HG02623 (cell line): ENCODE data around the gene LARP4B.

Experiments
- ATAC-seq: cut with Tn5 transposase; IDR thresholded peaks from one replicate; pipeline ENCODE4 v1.9.1; 2021; ENCODE audit warnings: moderate library complexity; ENCODE audit not compliant: unreplicated experiment

LARP4B gene

DNA sequence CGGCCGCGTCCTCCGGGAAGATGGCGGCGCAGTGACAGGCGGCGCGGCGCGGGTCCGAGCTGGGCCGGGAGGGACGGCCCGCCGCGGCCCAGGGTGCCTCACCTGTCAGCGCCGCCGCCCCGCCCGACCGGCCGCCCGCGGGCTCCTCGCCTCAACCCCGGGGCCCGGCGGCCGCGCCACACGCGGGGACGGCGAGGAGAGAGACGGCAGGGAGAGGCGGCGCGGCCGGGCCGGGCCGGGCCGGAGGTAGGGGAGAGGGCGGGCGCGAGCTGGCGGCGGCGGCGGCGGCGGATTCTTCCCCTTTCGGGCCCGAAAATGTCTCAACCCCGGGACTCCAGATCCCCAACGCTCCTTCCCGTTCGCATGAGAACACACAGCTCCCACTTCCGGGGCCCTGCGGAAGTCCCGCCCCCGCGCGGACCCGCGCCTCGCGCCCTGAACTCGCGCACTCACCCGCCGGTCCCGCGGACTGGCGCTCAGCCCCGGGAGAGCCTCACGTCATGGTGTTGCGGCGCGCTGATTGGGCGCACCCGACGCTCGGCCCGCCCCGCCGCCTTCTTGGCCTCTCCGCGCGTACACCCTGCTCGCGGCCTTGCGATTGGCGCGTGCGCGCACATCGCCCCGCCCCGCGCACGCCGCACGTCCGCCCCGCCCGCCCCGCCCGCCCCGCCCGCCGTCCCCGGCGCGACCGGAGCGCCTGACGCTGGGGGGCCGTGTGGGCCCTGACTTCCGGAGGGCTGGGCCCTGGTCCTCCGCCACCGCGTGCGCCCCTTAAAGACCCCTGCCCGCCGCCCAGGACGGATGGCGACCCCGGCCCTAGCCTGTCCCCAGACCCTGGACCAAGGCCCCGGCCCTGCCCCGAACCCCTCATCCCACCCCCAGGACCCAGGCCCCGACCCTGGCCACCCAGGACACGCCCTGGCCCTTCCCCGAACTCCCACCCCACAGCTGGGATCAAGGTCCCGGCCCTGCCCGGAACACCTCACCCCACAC, at the start of gene LARP4B:
TSS of gene LARP4B (minus strand) at position 380 of the 993 bp plus-strand sequence. CDS start 45,984 bp downstream, outside the sequence.
- ATAC-seq, result peak; percentile 89

- ATAC-seq, result no peak
Observed at GRCh38 chr10:980468-981093, 49.1 kb upstream of the LARP4B start.

DNA sequence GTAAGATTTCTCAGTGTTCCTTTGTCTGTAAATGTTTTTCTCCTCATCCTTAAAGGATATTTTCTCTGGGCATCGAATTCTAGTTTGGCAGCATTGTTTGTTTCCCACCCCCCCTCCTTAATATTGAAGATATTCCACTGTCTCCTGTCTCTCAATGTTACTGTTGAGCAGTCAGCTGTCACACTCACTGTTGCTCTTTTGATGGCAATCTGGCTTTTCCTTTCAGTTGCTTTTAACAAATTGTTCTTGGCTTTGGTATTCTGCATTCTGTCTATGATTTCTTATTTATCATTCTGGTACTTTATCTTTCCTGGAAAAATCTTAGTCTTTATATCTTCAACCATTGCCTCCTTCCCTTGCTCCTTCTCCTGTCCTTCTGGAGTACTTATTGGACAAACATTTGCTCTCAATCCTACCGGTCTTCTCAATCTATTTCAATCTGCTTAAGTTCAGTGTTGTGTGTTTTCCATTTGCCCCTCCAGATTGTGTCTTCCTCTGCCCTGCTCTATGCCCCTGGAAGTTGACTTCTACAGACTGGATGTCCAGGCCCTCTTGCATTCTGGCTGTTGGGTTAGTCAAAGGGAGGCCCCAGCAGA, 47.4 kb upstream of the LARP4B start:
- ATAC-seq, result no peak

DNA sequence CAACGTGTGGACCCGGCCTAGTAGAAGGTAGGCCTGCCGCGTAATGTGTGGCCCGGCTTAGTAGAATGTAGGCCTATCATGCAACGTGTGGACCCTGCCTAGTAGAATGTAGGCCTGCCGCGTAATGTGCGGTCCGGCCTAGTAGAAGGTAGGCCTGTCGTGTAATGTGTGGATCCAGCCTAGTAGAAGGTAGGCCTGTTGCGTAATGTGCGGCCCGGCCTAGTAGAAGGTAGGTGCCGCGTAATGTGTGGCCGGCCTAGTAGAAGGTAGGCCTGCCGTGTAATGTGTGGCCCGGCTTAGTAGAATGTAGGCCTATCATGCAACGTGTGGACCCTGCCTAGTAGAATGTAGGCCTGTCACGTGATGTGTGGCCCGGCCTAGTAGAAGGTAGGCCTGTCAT, 44.8 kb upstream of the LARP4B start:
- no peak for ATAC-seq

DNA sequence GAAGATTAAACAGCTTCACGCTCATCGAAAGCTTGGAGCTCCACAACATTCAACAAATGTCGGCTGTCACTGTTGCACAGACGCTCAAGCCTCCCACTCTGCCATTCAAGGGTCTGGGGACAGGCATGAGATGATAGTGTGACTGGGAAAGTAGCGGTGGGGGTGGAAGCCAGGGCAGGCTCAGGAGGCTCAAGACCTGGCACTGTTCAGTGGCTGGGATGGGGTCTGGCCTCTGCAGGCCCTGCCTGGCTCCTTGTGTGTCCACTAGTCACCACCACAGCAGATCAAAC, 43.2 kb upstream of the LARP4B start:
- no peak for ATAC-seq

- no peak for ATAC-seq
Observed at GRCh38 chr10:974038-974784, 42.7 kb upstream of the LARP4B start.

- no peak for ATAC-seq
Observed at GRCh38 chr10:972763-973162, 41.3 kb upstream of the LARP4B start.

DNA sequence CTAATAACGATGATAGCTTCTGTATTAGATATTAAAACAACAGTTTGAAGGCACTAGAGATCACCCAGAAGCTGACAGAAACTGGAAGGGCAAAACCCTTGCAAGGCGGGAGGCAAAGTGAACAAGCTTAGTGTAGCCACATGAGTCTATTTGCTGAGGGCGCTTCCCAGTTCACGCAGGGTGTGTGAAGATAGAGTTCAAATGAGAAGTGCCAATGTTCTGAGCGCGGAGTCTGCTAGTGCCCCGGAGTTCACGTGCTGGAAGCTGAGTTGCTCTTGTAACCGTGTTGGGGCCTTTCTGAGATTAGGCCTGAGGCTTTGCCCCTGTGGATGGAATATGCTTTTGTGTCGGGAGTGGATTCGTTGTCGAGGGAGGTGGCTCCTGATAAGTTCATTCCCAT, 40.1 kb upstream of the LARP4B start:
- ATAC-seq, result no peak

DNA sequence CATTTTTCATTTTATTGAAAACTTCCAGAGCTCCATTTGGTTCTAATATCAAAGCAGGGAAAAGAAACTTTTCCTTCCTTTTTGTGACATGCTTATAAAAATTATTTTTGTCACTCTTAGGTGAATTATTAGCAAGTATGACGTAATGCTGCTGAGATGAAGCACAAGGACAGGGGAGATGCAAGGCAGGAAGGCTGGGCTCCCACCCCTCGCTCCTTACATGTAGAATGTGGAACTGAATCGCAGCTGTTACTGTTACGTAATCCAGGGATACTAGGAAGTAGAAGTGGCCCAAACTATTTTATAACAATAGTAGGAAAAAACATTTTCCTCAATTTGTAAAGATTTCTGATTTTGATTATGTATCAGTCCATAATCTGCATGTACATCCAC, 39.6 kb upstream of the LARP4B start:
- no peak for ATAC-seq

DNA sequence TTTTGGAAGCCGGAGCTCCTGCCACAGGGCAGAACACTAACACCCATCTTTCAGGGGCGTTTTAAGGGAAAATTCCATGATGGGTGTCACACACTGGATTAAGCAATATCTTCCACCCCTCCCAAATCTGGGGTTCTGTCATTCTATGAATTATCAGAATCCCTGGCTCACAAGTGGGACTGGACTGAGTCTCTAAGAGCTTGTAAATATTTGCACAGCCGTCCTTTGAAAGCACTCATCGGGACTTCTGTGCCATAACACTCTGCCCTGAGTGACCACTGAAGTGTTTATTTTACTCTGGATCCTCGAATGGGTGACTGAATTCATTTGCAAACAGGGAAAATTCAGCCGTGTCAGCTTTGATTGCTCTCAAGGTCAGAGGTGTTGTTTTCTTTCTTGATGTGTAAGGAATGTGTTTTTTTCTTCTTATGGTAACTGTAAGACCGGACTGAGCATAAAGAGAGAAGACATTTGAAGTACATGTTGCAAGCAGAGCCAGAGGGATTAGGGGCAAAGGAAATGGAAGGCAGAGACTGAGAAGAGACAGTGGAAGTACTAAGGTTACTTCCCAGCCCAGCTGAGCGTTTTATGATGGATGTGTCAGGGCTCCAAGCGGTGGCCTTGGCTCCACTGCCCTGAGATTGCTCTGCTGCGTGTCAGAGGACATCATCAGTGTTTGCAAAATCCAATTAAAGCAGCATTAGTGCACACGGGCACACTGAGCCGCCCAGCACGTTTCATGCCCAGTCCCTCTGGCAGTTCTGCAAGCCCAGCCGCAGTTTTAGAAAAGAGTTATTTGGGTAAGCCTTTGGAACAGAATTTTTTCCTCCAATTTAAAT, 39.0 kb upstream of the LARP4B start:
- ATAC-seq, result no peak

- ATAC-seq, result no peak
Observed at GRCh38 chr10:969473-970150, 38.1 kb upstream of the LARP4B start.

- no peak for ATAC-seq
Observed at GRCh38 chr10:968546-969199, 37.2 kb upstream of the LARP4B start.

- no peak for ATAC-seq
Observed at GRCh38 chr10:966466-967235, 35.1 kb upstream of the LARP4B start.

DNA sequence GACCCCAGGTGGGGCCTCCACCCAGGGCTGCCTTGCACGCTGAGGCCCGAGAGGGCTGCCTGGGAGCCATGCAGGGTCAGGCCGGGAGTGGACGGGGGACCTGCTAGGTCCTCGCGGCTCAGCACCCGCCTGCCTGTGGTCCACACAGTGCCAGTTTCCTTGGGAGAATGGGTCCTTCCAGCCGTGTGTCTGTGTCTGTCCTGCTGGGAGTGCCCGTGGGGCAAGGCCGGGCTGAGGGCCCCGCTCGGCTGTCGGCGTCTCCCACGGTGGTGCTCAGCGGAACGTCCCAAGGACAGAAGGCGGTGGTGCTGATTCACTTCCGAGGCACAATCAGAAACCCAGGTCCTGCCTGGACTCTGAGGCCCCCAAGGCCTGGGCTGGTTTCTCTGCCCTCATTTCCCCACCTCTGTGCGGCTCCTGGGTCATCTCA, 33.5 kb upstream of the LARP4B start:
- ATAC-seq, result no peak

DNA sequence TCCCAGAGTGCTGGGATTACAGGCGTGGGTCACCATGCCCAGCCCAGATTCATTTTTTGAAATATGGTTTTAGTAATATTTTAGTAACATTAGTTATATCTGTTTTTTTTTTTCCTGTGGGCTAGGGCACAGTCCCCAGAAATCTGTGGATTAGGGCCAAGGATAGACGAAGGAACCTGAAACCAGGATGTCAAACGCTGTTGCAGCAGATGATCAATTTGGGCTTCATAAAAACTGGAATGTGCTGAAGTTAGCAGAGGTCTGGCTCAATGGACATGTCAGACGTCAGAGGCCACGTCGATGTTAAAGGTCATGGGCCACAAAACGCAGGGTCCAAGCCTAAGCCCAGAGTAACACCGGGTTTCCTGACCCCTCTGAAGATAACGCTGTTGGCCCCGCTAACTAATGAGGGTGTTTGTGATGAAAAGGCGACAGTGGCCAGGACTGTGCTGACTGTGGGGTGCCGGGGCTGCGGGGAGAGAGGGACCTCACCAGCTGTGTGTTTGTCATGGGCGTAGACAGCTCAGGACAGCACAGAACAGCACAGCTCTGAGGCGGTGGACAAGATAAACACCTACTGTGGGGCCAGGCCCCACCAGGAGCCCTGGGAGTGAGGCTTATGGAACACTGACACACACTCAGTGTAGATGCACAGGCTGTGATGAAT, 32.9 kb upstream of the LARP4B start:
- no peak for ATAC-seq

DNA sequence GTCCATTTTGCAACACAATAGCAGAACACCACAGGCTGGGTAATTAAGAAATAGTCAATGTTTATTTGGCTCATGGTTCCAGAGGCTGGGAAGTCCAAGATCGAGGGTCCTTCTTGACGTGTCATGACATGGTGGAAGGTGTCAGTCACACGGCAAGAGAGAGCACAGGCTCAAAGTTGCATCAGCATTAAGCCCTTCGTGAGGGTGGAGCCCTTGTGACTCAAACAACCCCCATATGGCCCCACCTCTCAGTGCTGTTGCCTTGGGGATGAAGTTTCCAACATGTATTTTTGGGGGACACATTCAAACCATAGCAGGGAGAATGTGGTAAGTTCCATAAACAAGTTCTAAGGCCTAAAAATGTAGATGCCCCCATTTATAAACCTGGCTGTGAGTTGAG, 32.1 kb upstream of the LARP4B start:
- ATAC-seq, result no peak

DNA sequence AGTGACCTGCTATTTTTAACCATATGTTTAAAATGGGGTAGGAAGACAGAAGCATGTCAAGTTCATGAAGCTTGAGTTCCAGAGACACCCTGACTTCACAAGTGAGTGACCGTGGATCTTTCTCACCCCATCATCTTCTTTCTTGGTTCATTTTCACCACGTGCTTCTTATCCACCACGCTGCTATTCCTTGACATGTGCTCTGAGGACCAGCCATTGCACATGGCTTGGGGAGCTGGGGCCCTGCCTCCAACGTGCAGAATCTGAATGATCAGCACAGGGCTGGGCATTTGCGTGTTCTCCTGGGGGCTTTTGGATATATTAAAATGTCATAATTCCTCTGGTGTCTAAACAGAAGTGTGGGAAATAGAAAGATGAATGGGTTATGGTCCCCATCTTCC, 31.7 kb upstream of the LARP4B start:
- no peak for ATAC-seq

DNA sequence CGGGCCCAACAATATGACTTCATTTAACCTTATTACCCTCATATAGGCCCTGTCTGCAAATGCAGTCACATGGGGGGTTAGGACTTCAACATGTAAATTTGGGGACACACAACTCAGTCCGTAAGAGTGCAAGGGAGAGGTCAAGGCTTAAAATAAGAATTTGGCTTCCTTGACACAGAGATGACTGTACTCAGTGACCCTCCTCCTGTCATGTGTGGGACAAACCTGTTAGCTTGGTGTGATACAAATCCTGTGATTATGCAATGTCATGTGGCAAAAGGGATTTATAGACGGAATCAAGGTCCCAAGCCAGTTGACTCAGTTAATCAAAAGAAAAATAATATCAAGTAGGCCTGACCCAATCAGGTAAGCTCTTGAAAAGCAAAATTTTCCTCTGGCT, 30.8 kb upstream of the LARP4B start:
- ATAC-seq, result no peak
